ENCODE data around the gene MAEL.

GRCh38 chr1:167054531-167054930, 65.5 kb downstream of the MAEL start:
- TF ChIP-seq CTCF (IDR thresholded peaks at IDR 0.05) (no peak), POLR2A (IDR thresholded peaks at IDR 0.05) (no peak), EP300 (IDR thresholded peaks at IDR 0.05) (no peak)
